ENCODE measurements around the gene SEC23B. TPM values are rescaled to one million over a fixed set of nuclear protein-coding genes. Genes with fewer than 3 reads are reported as not detected.

SEC23B gene
- total RNA-seq, 2 experiments from 2014 or later = 42.6 to 51.6 TPM

- Histone ChIP-seq H2AFZ (ENCODE audit: low read length) (no peak overlapping the region), H3K4me1 (ENCODE audit: insufficient read depth, low read length, poor library complexity, severe bottlenecking) (no peaks in the 10 kb centered on the region), H3K9me2 (ENCODE audit: insufficient read depth, low read length) (no peaks in the 10 kb centered on the region), H3K4me3 (ENCODE audit: low read depth, low read length, poor library complexity, severe bottlenecking) (no peak overlapping the region), H3K9me3 (ENCODE audit: low read length) (no peaks in the 10 kb centered on the region), H4K20me1 (ENCODE audit: insufficient read depth, low read length) (no peaks in the 10 kb centered on the region), H3K4me2 (ENCODE audit: low read length) (no peak overlapping the region), H3K79me2 (ENCODE audit: insufficient read depth, low read depth, low read length) (no peaks in the 10 kb centered on the region), H3K27ac (ENCODE audit: low read depth, low read length, poor library complexity, severe bottlenecking) (no peak overlapping the region), H3K36me3 (ENCODE audit: insufficient read depth, low read length) (peaks cover 80% of the 10 kb centered on the region)
- ChIA-PET POLR2A (interaction anchor here (1.4 kb wide), 1 partner anchor 43 kb away, joined by 3 read pairs; no protein-coding TSS in a partner anchor), CTCF (ENCODE audit: unreplicated experiment) (no interaction called here)
- DNase-seq (ENCODE audit: low spot score) = no peak
- intact Hi-C loops (cut with micrococcal nuclease; ENCODE audit: unreplicated experiment) = no loop called here
- TF ChIP-seq EZH2phosphoT487 (IDR thresholded peaks at IDR 0.05; ENCODE audit: borderline replicate concordance, low read depth, low read length) = no peak
- TF ChIP-seq, protein P1, sequence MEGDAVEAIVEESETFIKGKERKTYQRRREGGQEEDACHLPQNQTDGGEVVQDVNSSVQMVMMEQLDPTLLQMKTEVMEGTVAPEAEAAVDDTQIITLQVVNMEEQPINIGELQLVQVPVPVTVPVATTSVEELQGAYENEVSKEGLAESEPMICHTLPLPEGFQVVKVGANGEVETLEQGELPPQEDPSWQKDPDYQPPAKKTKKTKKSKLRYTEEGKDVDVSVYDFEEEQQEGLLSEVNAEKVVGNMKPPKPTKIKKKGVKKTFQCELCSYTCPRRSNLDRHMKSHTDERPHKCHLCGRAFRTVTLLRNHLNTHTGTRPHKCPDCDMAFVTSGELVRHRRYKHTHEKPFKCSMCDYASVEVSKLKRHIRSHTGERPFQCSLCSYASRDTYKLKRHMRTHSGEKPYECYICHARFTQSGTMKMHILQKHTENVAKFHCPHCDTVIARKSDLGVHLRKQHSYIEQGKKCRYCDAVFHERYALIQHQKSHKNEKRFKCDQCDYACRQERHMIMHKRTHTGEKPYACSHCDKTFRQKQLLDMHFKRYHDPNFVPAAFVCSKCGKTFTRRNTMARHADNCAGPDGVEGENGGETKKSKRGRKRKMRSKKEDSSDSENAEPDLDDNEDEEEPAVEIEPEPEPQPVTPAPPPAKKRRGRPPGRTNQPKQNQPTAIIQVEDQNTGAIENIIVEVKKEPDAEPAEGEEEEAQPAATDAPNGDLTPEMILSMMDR (conservative IDR thresholded peaks at IDR 0.05; ENCODE audit: low read length) = no peak
- BruUV-seq (replicated peaks) = no TSS peak
These were observed 19.6 kb downstream of the SEC23B start for GRCh38 chr20:18527339-18527738.

DNA sequence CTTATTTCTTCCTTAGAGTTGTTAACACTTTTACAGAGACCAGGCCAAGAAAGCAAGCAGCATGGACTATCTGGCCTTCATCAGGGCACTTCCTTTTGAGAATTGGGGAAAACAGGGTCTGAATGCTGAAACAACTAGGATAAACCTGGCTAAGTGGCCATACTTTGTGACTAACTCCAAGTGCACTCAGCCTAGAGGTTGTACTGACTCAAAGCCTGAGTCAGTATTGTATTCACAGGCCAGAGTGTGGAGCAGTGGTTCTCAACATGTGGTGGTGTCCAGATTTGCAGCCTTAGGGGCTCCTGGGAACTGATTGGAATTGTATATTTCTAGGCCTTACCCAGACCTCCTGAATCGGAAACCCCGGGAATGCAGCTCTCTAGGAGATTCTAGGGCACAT is 20.1 kb downstream of the SEC23B start:
- no peak overlapping the region for H2AFZ ChIP-seq (ENCODE audit: low read length)
- no peaks in the 10 kb centered on the region for H4K20me1 ChIP-seq (ENCODE audit: insufficient read depth, low read length)
- no peaks in the 10 kb centered on the region for H3K4me1 ChIP-seq (ENCODE audit: insufficient read depth, low read length, poor library complexity, severe bottlenecking)
- no peaks in the 10 kb centered on the region for H3K9me3 ChIP-seq (ENCODE audit: low read length)
- H3K27ac ChIP-seq (ENCODE audit: low read depth, low read length, poor library complexity, severe bottlenecking) = no peak overlapping the region
- TF ChIP-seq, protein P1 (conservative IDR thresholded peaks at IDR 0.05; ENCODE audit: low read length) = no peak
- no peak for TF ChIP-seq EZH2phosphoT487 (IDR thresholded peaks at IDR 0.05; ENCODE audit: borderline replicate concordance, low read depth, low read length)
- H3K79me2 ChIP-seq (ENCODE audit: insufficient read depth, low read depth, low read length) = no peaks in the 10 kb centered on the region
- no peak overlapping the region for H3K4me3 ChIP-seq (ENCODE audit: low read depth, low read length, poor library complexity, severe bottlenecking)
- CTCF ChIA-PET (ENCODE audit: unreplicated experiment) = no interaction called here
- intact Hi-C loops (cut with micrococcal nuclease; ENCODE audit: unreplicated experiment) = no loop called here
- H3K4me2 ChIP-seq (ENCODE audit: low read length) = no peak overlapping the region
- no TSS peak for BruUV-seq (replicated peaks)
- DNase-seq (ENCODE audit: low spot score) = no peak
- H3K36me3 ChIP-seq (ENCODE audit: insufficient read depth, low read length) = peaks cover 85% of the 10 kb centered on the region
- POLR2A ChIA-PET = interaction anchor here (1.4 kb wide), 1 partner anchor 44 kb away, joined by 3 read pairs; no protein-coding TSS in a partner anchor
- no peaks in the 10 kb centered on the region for H3K9me2 ChIP-seq (ENCODE audit: insufficient read depth, low read length)

- POLR2A ChIA-PET = interaction anchor here (0.5 kb wide), 1 partner anchor 1258 kb away, joined by 3 read pairs; no protein-coding TSS in a partner anchor
- no peaks in the 10 kb centered on the region for H3K9me2 ChIP-seq (ENCODE audit: insufficient read depth, low read length)
- no peaks in the 10 kb centered on the region for H3K79me2 ChIP-seq (ENCODE audit: insufficient read depth, low read depth, low read length)
- DNase-seq (ENCODE audit: low spot score) = no peak
- no peak overlapping the region for H3K4me2 ChIP-seq (ENCODE audit: low read length)
- intact Hi-C loops (cut with micrococcal nuclease; ENCODE audit: unreplicated experiment) = no loop called here
- peaks cover 95% of the 10 kb centered on the region for H3K36me3 ChIP-seq (ENCODE audit: insufficient read depth, low read length)
- CTCF ChIA-PET (ENCODE audit: unreplicated experiment) = no interaction called here
- no peak for TF ChIP-seq EZH2phosphoT487 (IDR thresholded peaks at IDR 0.05; ENCODE audit: borderline replicate concordance, low read depth, low read length)
- TF ChIP-seq, protein P1 (conservative IDR thresholded peaks at IDR 0.05; ENCODE audit: low read length) = no peak
- no peaks in the 10 kb centered on the region for H3K4me1 ChIP-seq (ENCODE audit: insufficient read depth, low read length, poor library complexity, severe bottlenecking)
- BruUV-seq (replicated peaks) = no TSS peak
- H3K27ac ChIP-seq (ENCODE audit: low read depth, low read length, poor library complexity, severe bottlenecking) = no peak overlapping the region
- H2AFZ ChIP-seq (ENCODE audit: low read length) = no peak overlapping the region
- no peaks in the 10 kb centered on the region for H4K20me1 ChIP-seq (ENCODE audit: insufficient read depth, low read length)
- H3K9me3 ChIP-seq (ENCODE audit: low read length) = no peaks in the 10 kb centered on the region
- no peak overlapping the region for H3K4me3 ChIP-seq (ENCODE audit: low read depth, low read length, poor library complexity, severe bottlenecking)
These were observed 21.3 kb downstream of the SEC23B start for GRCh38 chr20:18529041-18529440.
